ENCODE measurements around the gene SAMD4B. TPM values are rescaled to one million over a fixed set of nuclear protein-coding genes. Genes with fewer than 3 reads are reported as not detected.
A peak's percentile ranks its signal among the peaks of the same experiment; 100 is the strongest.

SAMD4B gene
- polyA plus RNA-seq, 10 donors = 62.5 to 92.8 (median 68.9) TPM

DNA sequence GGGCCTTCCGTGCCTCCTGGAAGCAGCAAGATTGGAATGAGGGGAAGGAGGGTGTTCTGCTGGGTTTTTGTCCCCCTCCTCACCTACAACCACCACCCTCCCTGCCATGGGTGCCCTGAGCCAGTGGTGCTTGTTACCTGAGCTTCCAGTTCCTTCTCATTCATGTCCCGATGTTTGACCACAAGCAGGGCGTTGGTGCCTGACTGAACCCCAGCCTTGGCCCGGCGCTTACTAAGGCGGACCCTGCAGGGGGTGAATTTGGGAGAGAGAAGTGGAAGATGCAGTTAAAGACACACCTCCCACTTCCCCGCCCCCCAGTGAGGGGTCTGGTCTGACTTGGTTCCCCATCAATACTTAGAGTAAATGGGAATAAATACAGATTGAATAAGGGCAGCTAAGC lies 44.3 kb downstream of the SAMD4B start:
- DNase-seq = no peak

DNA sequence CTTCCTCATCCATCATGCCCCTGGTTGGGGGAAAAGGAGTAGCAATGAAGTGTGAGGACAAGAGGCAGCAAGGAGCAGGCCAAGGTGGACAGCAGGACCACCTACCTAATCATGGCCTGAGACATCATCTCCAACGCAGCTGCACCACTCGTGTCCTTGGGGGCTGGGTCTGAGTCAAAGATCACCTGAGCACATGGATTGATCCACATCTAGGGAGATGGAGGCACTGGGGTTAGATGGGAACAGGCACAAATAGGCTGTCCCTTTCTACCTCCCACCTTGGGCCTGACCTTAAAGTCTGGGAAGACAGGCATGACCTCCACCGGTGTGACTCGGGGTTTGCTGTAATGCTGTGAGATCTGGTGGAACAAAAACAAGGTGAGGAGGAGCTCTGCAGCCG lies 46.4 kb downstream of the SAMD4B start:
- DNase-seq = no peak

DNA sequence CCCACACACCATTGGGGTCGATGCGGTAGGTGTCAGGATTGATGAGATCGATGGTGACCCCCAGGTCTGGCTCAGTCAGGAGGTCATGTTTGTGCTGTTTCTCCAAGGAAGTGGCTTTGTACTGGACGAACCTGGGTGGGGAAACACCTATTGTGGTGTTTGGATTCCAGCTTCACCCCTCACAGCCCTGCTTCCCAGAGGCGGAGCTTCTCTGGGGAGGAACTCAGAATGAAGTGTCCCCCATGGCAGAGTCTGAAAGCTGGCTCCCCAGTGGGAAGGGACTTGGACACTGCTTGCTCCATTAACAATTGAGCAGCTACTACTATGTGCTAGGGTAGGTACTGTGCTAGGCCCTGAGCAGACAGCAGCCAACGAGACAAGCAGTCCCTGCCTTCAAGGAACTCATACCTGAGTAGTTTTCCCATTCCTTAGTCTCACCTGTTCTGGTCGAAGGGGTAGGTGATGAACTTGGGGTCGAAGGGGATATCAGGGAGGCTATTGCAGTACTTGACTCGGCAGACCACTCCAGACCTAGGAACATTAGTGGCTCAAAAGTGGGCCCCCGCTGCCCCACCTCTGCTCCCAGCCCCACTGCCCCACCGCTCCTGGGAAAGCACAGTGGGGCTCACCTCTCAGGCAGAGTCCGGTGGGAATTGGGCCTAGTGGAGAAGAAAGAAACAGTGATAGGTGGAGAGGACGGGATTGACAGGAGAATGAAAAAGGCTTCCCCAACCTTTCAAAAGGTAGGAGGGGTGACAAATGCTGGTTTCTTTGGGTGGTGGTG lies 47.6 kb downstream of the SAMD4B start:
- DNase-seq = no peak

DNA sequence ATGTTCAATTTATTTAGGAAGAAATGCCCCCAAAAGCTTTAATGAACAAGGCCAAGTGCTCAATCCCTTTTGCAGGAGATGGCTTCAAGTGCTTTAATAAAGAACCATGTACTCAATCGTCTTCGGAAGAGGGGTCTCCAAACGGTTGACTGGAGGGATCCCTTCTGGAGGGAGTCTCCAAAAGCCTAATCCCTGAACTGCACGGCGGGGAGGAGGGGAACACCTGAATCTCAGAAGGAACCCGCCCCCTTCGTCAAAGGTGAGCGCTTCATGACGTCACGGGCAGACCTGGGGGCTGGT lies 48.2 kb downstream of the SAMD4B start:
- DNase-seq = no peak

DNA sequence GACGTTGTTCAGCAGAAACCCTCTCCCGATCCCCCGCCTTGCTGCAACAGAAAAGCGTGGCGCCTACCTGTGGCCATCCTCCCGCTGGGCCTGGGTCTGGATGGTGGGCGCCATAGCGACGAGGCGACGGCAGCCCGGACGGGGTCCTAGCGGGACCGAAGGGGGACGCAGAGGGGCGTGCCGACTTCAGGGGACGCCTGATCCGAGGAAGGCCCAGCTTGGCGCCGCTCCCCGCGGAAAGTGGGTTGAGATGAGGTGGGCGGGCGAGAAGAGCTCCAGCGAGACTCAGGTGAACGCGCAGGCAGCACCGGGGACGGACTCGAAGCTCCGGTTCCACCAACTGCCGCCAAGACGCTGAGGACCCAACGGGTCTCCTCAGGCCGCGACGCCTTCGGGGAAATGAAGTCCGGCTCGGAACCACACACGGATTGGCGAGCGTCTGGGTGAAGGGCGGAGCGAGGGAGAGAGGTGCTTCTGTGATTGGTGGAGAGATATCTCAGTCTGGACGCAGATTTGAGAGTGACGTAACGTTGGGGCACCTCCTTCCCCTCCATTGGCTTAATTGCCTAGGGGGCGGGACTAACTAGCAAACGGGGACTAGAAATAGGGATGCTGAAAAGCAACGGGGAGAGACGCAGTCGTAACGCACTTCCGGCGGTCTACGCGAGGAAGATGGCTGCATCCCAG lies 48.7 kb downstream of the SAMD4B start, which contains the start of the genes MED29 and PAF1:
MED29 (plus strand) TSS at position 628 of the 687 bp plus-strand sequence; CDS start at position 673, 45 bp downstream.
PAF1 (minus strand) TSS at position 356 of the 687 bp plus-strand sequence; CDS start at position 114, 242 bp downstream.
- peak; percentile 100 for DNase-seq

DNA sequence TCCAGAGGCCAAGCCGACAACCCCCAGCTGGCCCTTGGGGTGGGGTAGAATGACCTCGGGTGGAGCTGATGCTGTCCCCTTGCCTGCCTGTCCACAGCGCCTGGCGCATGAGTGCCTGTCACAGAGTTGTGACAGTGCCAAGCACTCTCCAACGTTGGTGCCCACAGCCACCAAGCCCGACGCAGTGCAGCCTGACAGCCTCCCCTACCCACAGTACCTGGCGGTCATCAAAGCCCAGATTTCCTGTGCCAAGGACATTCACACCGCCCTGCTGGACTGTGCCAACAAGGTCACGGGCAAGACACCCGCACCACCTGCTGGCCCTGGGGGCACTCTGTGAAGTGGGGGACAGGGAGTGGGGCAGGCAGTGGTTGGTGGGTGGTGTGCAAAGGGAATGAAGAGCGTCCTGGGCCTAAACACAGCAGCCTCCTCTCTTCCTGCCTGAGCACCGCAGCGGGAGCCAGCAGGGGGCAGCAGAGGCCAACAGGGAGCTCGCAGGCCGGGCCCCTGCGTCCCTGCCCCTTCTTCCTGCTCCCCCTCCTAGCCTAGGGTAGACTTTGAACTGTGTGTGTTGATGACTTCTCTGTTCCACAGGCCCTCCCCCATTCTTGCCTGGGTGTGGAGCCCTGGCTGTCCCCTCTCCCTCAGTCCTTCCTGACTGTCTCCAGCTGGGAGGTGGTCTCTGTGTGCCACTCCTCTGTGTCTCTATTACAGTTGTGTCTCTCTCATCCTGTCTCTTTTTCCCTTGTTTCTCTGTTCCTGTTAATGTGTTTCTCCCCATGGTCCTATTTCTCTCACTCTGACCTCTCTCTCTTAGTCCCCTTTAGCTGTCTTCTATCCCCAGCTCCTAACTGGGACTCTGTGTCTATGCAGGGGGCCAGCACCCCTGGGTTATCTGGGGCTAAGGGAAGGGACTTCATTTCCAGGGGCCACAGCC lies 55.4 kb downstream of the SAMD4B start:
- DNase-seq = peak; percentile 78 to 94 (median 90)

DNA sequence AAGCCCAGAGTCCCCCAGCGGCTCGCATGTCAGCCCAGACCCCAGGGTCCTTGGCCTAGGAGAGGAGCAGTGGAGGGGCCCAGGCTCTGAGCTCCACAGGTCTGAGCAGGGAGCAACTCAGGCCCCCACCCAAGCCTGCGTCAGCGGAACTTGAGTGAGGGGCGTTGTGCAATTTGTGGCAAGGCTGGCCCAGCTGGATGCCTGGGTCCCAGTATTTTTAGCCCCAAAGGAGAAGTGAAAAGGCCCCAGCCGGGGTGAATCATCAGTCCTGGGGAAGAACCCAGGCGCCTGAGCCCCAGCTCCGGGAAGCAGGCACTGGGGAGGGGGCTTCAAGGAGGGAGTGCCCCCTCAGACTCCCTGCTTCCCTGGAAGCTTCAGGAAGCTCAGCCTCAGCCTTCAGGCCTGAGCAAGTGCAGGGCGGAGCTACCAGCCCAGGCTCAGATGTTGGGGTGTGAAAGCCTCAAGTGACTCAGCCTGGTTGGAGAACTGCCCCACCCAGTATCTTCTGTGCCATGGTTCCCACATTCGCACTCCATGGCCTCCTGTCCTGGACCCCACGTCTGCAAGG lies 56.2 kb downstream of the SAMD4B start:
- peak in 1 of 3 donors; percentile 56 for DNase-seq

DNA sequence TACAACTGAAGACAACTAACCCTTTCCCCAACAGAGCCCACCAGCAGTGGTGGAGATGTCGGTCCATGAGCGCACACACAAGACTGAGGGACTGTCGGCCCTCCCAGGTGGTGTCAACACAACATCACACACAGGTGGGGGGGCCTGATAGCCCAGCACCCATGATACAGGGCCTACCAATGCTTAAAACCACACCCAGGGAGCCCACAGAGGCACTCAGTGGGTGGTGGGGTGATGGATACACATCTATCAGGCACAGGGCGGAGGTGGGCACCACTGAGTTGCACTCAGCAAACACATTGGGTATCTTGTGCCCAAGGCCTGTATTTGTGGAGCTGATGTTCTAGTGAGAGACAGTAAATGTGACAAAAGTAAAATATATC lies 57.4 kb downstream of the SAMD4B start:
- no peak for DNase-seq

DNA sequence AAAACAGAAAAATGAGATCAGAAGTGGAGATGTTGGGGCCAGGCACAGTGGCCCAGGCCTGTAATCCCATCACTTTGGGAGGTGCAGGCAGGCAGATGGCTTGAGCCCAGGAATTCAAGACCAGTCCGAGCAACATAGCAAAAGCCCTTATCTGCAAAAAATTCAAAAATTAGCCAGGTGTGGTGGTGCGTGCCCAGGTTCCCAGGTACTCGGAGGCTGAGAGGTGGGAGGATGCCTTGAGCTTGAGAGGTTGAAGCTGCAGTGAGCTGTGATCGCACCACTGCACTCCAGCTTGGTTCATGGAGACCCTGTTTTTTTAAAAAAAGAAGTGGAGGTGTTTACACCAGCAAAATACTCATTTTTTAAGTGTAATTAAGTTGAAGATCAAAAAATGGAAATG lies 57.8 kb downstream of the SAMD4B start:
- no peak for DNase-seq

DNA sequence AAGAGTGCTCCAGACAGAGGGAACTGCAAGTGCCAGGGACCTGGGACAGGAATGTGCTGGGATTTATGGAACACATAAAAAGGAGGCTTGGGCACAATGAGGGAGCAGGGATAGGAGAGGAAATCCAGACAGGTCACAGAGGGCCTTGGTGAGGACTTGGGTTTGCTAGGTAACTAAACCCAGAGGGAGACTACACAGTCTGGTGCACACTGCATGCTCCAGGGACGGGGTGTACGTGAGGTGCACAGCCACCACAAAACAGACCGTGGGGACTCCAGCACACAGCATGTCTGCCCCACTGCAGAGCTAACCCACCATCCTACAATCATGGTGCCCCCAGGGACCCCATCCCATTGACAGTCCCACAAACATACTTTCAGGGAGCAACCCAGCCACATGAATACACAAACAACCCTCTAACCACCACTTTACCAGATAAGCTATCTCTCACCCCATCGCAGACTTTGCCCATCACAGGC lies 58.9 kb downstream of the SAMD4B start:
- no peak for DNase-seq

DNA sequence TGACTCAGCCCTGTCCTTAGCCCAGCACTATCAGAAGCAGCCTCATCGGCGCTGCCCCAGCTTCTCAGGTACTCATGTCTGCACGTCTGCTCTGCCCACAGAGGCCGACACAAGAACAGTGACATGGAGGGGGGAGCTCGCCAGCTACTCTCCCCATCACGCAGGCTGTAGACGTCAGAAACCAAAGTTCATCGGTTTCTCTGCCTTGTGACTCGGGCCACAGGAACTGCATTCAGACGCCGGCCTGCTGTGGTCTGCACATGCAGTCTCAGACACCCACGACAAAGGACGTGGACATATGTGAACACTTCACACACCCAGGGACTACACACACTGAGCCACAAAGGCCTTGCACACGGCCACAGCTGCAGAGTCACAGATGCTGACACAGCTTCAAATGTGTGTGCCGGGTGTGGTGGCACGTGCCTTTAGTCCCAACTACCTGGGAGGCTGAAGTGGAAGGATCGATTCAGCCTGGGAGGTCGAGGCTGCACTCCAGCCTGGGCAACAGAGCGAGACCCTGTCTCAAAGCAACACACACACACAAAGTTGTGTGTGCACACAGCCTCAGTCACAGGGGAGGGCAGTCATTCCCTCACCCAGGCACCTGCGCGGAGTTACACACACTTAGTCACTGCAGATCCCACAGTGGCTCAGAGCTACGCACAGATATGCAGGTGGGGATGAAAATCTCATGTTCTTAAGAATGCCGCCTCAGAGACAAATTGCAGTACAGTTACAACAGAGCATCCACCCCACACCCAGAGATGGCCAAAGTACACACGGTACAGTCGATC lies 59.5 kb downstream of the SAMD4B start:
- DNase-seq = peak in 1 of 3 donors; percentile 57

DNA sequence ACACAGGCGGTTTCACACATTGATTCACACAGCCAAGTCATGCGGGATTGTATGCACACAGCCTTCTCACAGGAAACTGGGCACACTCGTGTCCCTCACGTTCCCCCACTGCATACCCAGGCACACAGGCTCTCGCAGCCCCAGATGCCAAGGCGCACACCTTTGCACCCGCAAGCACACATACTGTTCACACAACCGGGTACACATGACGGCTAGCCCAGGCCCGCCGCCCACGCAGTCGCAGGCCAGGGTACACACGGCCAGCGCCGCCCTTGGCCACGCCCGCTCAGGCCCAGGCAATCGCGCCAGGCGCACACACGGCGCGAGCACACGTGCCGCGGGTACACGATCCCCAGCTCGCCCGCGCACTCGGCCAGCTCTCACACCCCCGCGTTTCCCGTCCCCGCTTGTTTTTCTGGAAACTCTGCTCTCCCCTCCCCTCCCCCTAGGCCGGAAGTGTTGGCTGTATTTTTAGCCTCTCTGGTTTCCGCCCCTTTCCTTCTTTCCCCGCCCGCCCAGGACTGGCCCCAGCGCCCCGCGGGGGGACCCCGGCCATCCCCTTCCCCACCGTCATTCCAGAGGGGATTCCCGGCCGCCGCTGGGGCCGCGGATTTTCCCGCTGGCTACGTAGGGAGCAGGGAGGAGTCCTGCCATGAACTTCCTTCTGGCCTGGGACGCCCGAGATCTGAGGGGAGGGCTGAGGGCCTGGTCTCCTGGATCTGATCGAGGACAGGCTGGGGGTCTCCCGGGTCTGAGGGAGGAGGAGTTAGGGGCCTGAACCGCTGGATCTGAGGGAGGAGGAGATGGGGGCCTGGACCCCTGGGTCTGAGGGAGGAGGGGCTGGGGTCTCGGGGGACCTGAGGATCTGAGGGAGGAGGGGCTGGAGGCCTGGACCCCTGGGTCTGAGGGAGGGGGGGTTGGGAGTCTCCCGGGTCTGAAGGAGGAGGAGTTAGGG lies 60.4 kb downstream of the SAMD4B start:
- DNase-seq = peak; percentile 92 to 96 (median 93)

DNA sequence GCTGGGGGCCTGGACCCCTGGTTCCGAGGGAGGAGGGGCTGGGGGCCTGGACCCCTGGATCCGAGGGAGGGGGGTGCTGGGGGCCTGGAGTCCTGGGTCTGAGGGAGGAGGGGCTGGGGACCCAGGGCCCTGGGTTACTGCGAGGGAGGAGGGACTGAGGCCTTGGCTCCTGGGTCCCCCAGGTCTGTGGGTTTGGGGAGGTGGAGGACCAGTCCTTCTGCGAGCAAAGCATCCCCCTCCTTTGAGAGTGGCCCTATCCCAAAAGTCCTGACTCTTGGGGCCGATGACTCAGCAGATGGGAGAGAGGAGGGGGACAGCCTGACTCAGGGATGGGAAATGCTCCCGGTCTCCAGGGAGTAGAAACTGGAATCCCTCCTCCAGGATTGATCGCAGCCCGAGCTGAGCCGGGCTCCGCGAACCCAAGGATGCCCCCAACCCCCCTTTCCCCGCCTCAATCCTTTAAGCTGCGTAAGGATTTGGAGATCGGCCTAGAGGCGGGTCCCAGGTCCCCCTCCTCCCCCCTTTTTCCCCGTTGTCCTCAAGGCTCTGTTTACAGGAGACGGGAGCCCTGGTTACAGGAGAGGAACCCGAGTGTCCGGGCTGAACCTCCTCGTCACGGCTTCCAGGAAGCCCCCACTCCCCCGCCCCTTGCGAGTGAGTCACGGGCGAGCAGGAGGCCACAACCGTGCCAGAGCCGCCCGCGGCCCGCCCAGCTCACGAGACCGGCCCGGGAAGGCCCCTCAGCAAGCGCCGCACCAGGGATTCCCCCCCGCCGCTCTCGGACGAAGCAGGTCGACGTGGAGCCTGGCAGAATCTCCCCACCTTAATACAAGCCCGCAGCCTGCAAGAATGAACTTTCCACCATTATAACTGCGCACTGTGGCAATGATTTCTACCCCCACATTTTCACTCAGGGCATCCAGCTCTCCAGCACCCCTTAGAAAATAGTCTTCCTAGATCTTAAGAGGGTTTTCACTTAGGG lies 61.4 kb downstream of the SAMD4B start:
- DNase-seq = peak; percentile 97 to 99 (median 99)

DNA sequence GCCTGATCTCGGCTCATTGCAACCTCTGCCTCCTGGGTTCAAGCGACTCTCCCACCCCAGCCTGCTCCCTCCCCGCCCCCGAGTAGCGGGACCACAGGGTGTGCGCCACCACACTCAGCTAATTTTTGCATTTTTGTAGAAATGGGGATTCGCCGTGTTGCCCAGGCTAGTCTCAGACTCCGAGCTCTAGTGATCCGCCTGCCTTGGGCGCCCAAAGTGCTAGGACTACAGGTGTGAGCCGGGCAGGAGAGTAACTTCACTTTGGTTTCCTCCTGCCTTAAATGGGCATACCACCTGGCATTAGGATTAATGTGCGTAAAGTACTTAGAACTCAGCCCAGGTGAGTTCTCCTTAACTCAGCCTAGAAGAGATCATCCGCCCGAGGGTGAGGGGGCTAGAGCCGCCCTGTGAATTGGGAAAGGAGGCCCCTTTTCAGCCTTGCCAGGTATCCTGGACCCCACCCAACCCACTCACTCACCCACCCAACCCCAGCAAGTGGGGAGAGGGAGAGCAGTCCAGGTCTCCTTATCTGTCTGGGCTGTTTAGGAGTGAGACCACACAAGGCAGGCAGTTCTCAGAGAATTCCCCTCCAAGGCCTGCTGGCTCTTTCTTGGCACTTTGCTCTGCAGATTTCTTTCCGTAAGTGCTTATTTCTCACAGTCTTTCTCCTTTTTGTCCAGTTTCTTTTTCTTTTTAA lies 63.2 kb downstream of the SAMD4B start:
- DNase-seq = peak in 1 of 3 donors; percentile 50

DNA sequence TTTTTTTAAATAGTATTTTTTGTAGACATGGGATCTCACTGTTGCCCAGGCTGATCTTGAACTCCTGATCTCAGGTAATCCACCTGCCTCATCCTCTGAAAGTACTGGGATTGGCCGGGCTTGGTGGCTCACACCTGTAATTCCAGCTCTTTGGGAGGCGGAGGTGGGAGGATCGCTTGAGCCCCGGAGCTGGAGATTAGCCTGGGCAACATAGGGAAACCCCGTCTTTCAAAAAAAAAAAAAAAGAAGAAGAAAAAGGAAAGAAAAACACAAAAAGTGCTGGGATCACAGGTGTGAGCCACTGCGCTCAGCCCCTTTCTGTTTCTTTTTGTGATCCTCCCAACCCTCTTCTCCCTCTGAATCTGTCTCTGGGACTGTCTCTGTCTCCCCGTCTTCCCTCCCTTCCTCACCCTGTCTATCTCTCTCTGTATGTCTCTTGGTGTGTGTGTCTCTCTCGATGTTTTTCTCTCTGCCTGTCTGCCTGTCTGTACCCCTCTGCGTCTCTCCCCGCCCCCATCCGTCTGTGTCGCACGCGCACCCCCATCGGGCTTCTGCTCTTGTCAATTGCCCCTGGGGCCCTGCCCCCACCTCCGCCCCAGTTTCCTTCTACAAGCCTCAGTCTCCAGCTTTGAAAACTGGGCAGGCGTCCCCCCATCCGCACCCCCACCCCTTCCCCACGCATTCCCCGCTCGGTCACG lies 63.9 kb downstream of the SAMD4B start:
- DNase-seq = no peak

DNA sequence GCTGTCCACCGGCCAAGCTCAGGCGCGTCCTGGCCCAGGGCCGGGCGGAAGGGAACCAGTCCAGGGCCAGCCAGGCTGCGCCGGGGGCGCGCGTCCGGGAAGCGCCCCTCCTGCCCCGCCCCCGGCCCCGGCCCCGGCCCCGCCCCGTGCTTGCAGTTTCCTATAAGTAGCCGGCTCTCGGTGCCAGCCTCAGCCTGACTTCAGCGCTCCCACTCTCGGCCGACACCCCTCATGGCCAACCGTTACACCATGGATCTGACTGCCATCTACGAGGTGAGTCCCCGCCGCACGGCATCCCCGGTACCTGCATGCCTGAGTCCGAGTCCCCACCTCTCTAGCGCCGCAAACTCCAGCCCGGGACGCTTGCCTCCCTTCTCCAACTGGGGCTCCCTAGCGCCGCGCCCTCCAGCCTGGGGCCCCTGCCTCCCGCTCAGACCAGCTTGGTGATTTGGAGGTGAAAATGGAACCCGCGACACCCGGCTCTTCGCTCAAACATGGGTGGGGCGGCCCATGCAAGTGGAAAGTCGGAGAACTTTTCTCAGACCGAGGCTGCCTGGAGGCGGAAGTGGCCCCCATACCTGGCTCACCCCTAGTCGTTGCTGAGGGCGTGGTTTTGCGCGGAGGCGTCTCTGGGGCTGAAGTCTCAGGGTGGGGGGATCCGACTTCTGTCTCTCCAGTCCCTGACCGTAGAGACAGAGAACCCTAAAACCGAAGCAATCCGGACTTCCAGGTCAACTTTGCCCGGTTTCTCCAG lies 64.6 kb downstream of the SAMD4B start, which contains the start of gene ZFP36:
ZFP36 (plus strand) TSS at position 192 of the 754 bp plus-strand sequence; CDS start at position 250, 58 bp downstream.
- peak in 2 of 3 donors; percentile 89 to 91 for DNase-seq
